GM19193 (cell line): ENCODE data around the gene INAFM1.

Experiments
- POLR2A ChIP-seq: IDR thresholded peaks from 4 replicates; pipeline ENCODE4 v1.6.1; 2011; ENCODE audit not compliant: insufficient read depth, insufficient read length; ENCODE audit errors: extremely low read depth

INAFM1 gene

GRCh38 chr19:47255879-47256692, 18.6 kb upstream of the INAFM1 start, which contains the start of gene CCDC9:
CCDC9 (plus strand) TSS chr19:47256525; CDS start chr19:47258401, 1,876 bp downstream.
- peak; percentile 83 for TF ChIP-seq POLR2A

GRCh38 chr19:47256693-47257410, 17.8 kb upstream of the INAFM1 start:
- no peak for TF ChIP-seq POLR2A

DNA sequence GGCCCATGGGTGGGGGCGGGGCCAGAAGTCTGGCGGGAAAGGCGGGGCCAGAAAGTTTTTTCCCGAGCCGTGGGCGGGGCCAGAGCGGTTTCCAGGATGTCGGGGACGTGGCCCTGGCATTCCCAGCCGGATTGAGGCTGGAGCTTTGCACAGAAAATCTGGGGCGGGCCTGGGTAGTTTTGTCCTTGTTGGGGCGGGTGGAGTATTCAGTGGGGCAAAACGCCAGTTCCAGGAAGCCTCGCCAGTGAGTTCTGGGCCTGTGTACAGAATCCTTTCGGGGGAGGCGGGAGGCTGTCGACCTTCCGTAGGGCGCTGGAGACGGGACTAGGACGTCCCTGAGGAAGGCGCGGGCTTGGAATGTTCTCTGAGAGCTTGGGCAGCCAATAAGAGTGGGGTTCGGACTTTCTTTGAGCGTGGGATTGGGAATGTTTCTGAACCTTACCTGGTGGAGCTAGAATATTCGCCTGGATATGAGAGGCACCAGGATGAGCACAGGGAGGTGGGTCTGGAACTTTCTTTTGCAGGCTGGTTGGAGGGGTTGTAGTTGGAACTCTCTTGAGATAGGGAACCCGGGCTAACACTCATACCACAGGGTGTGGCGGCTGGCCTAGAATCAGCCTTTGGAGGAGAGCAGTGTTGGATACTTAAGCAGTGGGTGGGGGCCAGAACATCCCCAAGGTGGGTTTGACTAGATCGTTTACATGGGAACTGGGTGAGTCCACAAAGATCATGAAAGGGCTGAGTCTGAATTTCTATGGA, 17.1 kb upstream of the INAFM1 start:
- TF ChIP-seq POLR2A, result peak; percentile 31

DNA sequence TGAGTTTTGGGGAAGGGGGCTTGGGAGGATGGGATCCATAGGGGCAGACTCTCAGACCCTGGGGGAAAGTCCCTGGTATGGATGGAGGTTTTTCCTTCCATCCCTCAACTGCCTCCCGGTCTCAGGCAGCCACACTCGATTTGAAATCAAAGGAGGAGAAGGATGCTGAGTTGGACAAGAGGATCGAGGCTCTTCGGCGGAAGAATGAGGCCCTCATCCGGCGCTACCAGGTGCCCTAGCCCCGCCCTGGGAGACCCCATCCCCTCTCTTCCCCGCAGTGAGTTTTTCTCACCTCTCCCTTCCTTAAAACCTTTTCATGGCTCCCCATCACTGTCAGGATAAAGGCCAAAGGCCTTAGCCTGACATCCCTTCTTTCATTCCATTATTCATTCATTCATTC, 16.3 kb upstream of the INAFM1 start:
- TF ChIP-seq POLR2A, result no peak

DNA sequence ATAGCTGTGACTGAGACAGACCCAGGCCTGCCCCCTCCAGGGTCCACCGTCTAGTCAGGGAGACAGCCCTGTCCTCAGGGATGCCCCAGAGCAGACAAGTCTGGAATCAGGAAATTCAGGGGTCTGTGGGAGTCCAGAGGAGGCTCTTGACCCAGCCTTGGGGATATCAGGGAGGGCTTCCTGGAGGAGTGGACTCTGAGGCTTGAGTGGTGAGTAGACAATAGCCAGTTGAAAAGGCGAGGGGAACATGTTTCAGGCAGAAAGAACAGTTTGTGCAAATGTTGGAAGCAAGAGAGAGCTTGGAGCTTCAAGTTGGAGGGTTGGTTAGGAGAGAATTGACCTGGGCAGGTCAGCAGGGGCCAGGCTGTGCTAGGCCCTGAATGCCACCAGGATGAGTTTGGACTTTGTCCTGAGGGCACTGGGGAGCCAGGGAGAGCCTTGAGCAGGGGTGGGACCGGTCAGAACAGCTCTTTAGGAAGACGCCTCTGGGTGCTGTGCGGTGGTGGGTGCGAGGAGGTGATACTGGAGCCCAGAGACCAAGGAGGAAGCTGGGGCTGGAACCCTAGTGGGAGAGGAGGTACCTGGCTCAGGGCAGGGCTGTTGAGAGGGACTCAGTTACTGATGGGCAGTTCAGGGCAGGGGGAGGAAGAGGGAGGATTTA, 15.7 kb upstream of the INAFM1 start:
- no peak for TF ChIP-seq POLR2A

DNA sequence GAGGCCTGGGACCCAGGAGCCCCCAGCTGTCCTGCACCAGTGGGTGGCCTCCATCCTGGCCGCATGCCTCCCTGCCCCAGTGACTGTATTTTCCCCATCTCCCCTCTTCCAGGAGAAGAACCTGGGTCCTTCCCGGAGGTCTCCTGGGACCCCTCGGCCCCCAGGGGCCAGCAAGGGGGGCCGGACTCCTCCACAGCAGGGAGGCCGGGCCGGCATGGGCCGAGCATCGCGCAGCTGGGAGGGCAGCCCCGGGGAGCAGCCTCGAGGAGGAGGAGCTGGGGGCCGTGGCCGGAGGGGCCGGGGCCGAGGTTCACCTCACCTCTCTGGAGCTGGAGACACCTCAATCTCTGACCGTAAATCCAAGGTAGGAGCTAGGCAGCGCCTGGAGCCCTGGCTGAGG, 14.2 kb upstream of the INAFM1 start:
- no peak for TF ChIP-seq POLR2A

DNA sequence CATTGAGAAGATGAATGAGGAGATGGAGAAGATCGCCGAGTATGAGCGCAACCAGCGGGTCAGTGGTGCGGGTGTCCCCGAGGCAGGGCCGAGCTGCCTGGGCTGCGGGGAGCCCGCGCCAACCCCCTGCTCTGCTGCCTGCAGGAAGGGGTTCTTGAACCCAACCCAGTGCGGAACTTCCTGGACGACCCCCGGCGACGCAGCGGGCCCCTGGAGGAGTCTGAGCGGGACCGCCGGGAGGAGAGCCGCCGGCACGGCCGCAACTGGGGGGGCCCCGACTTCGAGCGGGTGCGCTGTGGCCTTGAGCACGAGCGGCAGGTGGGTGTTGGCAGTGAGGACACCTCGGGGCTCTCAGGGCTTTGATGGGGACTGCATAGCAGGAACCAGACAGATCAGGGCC, 10.1 kb upstream of the INAFM1 start:
- TF ChIP-seq POLR2A, result no peak

- no peak for TF ChIP-seq POLR2A
Measured at GRCh38 chr19:47266401-47266941, 8.2 kb upstream of the INAFM1 start.

DNA sequence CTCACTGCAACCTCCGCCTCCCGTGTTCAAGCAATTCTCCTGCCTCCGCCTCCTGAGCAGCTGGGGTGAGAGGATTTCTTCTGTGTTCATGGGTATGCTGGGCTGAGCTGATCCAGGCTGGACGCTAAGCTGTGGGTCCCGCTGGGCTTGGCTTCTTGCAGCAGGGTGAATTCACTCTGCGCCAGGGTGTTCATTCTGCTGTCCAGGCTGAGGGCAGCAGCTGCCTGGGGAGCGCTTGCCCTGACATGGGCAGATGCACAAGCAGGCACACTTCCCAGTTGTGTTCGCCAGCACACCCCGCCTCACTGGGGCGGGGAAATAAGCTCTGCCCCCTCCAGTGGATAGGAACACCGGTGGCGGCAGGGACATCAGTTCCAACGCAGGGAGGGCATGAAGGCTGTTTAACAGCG, 7.3 kb upstream of the INAFM1 start:
- no peak for TF ChIP-seq POLR2A

- no peak for TF ChIP-seq POLR2A
Measured at GRCh38 chr19:47268028-47268427, 6.7 kb upstream of the INAFM1 start.

GRCh38 chr19:47269596-47269995, 5.1 kb upstream of the INAFM1 start:
- TF ChIP-seq POLR2A, result no peak

DNA sequence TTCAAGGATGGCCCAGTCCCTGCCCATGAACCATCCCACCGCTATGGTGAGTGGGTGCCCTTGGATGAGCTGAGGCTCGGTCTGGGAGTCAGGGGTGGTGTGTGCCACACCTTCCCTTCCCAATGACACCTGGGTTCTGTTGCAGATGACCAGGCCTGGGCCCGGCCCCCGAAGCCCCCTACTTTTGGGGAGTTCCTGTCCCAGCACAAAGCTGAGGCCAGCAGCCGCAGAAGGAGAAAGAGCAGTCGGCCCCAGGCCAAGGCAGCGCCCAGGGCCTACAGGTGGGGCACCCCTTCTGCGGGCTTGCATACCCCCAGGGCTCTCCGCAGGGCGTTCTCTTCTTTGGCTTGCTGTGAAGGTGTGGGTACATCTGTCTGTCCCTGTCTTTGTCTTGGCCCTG, 4.3 kb upstream of the INAFM1 start:
- no peak for TF ChIP-seq POLR2A

DNA sequence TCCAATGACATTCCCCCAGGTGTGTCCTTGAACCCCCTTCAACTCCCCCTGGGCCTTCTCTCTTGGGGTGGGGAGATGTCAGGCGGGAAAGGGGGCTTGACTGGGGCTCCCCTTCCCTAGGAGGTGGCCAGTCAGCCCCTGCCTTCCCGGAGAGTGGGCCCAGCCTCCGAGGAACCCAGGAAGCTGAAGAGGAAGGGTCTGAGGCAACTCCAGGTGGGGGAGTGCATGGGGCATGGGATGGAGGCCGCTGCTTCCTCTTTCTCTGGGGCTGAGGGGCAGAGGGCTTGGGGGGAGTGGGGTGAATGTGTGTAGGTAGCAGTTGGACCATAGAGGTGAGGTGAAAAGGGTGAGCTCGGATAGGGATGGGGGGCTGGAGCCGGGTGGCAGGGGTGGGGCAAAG, 2.7 kb upstream of the INAFM1 start:
- no peak for TF ChIP-seq POLR2A

DNA sequence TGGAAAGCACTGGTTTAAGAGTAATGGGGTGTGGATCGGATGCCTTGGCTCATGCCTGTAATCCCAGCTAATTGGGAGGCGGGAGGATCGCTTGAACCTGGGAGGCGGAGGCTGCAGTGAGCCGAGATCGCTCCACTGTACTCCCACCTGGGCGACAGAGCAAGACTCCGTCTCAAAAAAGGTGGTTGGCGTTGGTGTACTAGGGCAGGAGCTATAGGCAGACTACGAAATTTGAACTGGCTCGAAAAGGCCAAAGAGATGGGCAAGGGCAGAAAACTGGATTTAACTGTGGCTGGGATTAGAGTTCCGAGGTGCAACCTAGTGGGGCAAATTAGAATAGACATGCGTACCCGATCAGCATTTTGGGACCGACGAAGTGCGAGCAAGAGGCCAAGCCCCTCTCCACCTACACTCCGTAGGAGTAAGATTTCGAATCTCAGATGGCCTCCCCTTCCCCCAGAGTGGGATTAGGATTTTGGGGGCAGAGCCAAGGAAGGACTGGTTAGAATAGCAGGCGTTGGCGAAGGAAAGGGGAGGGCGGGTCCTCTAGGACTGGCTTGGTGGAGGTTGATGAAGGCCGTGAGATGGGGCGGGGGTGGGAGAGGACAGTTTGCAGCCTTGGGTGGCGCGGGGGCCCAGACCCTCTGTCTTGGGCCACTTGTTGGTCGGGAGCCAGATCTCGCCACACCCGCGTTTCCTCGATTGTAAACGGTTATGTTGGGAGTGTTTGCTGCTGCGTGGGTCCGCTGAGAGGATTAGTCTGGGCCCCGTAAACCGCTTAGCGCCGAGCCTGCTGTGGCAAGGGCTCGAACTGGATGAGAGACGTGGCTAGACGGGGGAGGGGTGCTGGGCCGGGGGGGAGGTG, 2.0 kb upstream of the INAFM1 start:
- no peak for TF ChIP-seq POLR2A
